Caco-2 (cell line): Measurements from ENCODE around the gene GSK3A. TPM values are rescaled to one million over a fixed set of nuclear protein-coding genes. Genes with fewer than 3 reads are reported as not detected.

ENCODE experiments used
- BruUV-seq: library from RNA; stranded (reverse); fragments of 400-500 nt; replicated peaks from 2 replicates; lab custom pipeline; 2021; lab: Mats Ljungman, UMichigan
- CTCF ChIA-PET: fragments of 300-600 bp; sonication (Branson Sonifier 250); formaldehyde crosslinking; loops from one replicate; lab custom pipeline; 2022; ENCODE audit warnings: antibody characterized with exemption; lab: Charles Lee
- POLR2A ChIA-PET: fragments of 300-600 bp; sonication (Branson Sonifier 250); formaldehyde crosslinking; loops from one replicate; lab custom pipeline; 2022; ENCODE audit warnings: antibody characterized with exemption; lab: Charles Lee
- DNase-seq, 2 experiments: peaks; one replicate each; pipeline versions ENCODE4 v3.0.0 to v3.0.0-alpha.2; 2020 to 2022
- H3K27me3 ChIP-seq: replicated peaks from 2 replicates; pipeline ENCODE4 v1.6.0; 2011; ENCODE audit warnings: low read length; ENCODE audit not compliant: control insufficient read depth, insufficient read depth
- H3K36me3 ChIP-seq: 2 replicates; pipeline ENCODE4 v1.5.1; 2011; ENCODE audit warnings: low read length; ENCODE audit not compliant: control insufficient read depth, insufficient read depth
- H3K4me1 ChIP-seq: fragments of 250-450 bp; sonication (Bioruptor Pico); 2 replicates; pipeline ENCODE4 v1.5.1; 2020; ENCODE audit warnings: mild to moderate bottlenecking
- H3K4me3 ChIP-seq: 2 replicates; pipeline ENCODE4 v1.5.1; 2011; ENCODE audit warnings: low read depth, mild to moderate bottlenecking, control low read depth, low read length
- H3K9me3 ChIP-seq: fragments of 250-450 bp; sonication (Bioruptor Pico); 2 replicates; pipeline ENCODE4 v1.5.1; 2020; ENCODE audit warnings: mild to moderate bottlenecking, moderate library complexity
- H3K27ac Mint-ChIP-seq: one replicate; pipeline ENCODE4 v1.8.0; 2022; ENCODE audit warnings: mixed read lengths; ENCODE audit not compliant: unreplicated experiment
- H3K27me3 Mint-ChIP-seq: one replicate; pipeline ENCODE4 v1.8.0; 2022; ENCODE audit warnings: mixed read lengths; ENCODE audit not compliant: insufficient read depth, unreplicated experiment
- H3K36me3 Mint-ChIP-seq: one replicate; pipeline ENCODE4 v1.8.0; 2022; ENCODE audit warnings: mild to moderate bottlenecking, mixed read lengths; ENCODE audit not compliant: insufficient read depth, unreplicated experiment
- H3K4me1 Mint-ChIP-seq: one replicate; pipeline ENCODE4 v1.8.0; 2022; ENCODE audit warnings: low read depth, mixed read lengths; ENCODE audit not compliant: unreplicated experiment
- H3K4me3 Mint-ChIP-seq: one replicate; pipeline ENCODE4 v1.8.0; 2022; ENCODE audit warnings: mild to moderate bottlenecking, moderate library complexity, mixed read lengths; ENCODE audit not compliant: unreplicated experiment
- H3K9me3 Mint-ChIP-seq: one replicate; pipeline ENCODE4 v1.8.0; 2022; ENCODE audit warnings: mixed read lengths; ENCODE audit not compliant: unreplicated experiment
- CTCF ChIP-seq, 2 experiments: fragments of 200-600 bp in 1 of 2; IDR thresholded peaks; 1 replicate in 1 of 2; 2 replicates in 1 of 2; pipeline versions ENCODE4 v1.5.1 to v1.8.0; 2011 to 2022; ENCODE audit warnings: antibody characterized with exemption in 1 of 2, control low read depth in 1 of 2, inconsistent platforms in 1 of 2, low read depth in 1 of 2, low read length in 1 of 2, mild to moderate bottlenecking in 1 of 2, moderate library complexity in 1 of 2; ENCODE audit not compliant: insufficient read depth in 1 of 2, severe bottlenecking in 1 of 2, unreplicated experiment in 1 of 2
- intact Hi-C: fragments of 100-400 bp; cut with micrococcal nuclease; formaldehyde crosslinking; loops from one replicate; pipeline ENCODE4 v1.10.0; 2022; ENCODE audit not compliant: unreplicated experiment
- total RNA-seq: library from RNA; stranded (reverse); gene quantifications from 2 replicates; pipeline ENCODE4 v1.2.3, GENCODE V29; 2022

Gene GSK3A
- total RNA-seq, 1 experiment from 2014 or later = 59.6 TPM

- Histone ChIP-seq H3K27me3 (no peaks in the 10 kb centered on the region), H3K4me1 (peaks cover 25% of the 10 kb centered on the region), H3K4me3 (peak overlapping the region; percentile 74), H3K36me3 (peaks cover 5% of the 10 kb centered on the region), H3K9me3 (no peaks in the 10 kb centered on the region)
- TF ChIP-seq CTCF (IDR thresholded peaks at IDR 0.05; ENCODE audit: insufficient read depth in 1 of 2, low read depth in 1 of 2, low read length in 1 of 2, severe bottlenecking in 1 of 2, unreplicated experiment in 1 of 2) = no peak
- peak in 1 of 2 experiments; percentile 84 for DNase-seq
- peak overlapping the region; percentile 89 for H3K27ac Mint-ChIP-seq
- H3K9me3 Mint-ChIP-seq = no peaks in the 10 kb centered on the region
- peaks cover 51% of the 10 kb centered on the region for H3K36me3 Mint-ChIP-seq
- H3K27me3 Mint-ChIP-seq = no peaks in the 10 kb centered on the region
- intact Hi-C loops = no loop called here
- H3K4me3 Mint-ChIP-seq = peak overlapping the region; percentile 87
- H3K4me1 Mint-ChIP-seq = peaks cover 21% of the 10 kb centered on the region
- TSS peak; percentile 48 for BruUV-seq
- ChIA-PET CTCF (no interaction called here), POLR2A (interaction anchor here (1.0 kb wide), 1 partner anchor 11 kb away, joined by 5 read pairs; no protein-coding TSS in a partner anchor)
Measured at GRCh38 chr19:42254089-42254849, 11.9 kb upstream of the GSK3A start.

GRCh38 chr19:42253245-42254088 lies 11.1 kb upstream of the GSK3A start:
- peaks cover 21% of the 10 kb centered on the region for H3K4me1 Mint-ChIP-seq
- no TSS peak for BruUV-seq
- no peaks in the 10 kb centered on the region for H3K27me3 ChIP-seq
- H3K27ac Mint-ChIP-seq = peak overlapping the region; percentile 89
- ChIA-PET POLR2A (interaction anchor here (1.0 kb wide), 1 partner anchor 11 kb away, joined by 5 read pairs; no protein-coding TSS in a partner anchor), CTCF (no interaction called here)
- peak overlapping the region; percentile 87 for H3K4me3 Mint-ChIP-seq
- H3K36me3 Mint-ChIP-seq = peaks cover 59% of the 10 kb centered on the region
- peak overlapping the region; percentile 74 for H3K4me3 ChIP-seq
- TF ChIP-seq CTCF (IDR thresholded peaks at IDR 0.05; ENCODE audit: insufficient read depth in 1 of 2, low read depth in 1 of 2, low read length in 1 of 2, severe bottlenecking in 1 of 2, unreplicated experiment in 1 of 2) = no peak
- no peaks in the 10 kb centered on the region for H3K27me3 Mint-ChIP-seq
- peaks cover 5% of the 10 kb centered on the region for H3K36me3 ChIP-seq
- H3K4me1 ChIP-seq = peaks cover 25% of the 10 kb centered on the region
- DNase-seq = peak; percentile 92 to 94
- H3K9me3 Mint-ChIP-seq = no peaks in the 10 kb centered on the region
- no peaks in the 10 kb centered on the region for H3K9me3 ChIP-seq
- intact Hi-C loops = loop anchor here (1.0 kb wide), 1 partner anchor 9 kb away; no protein-coding TSS in a partner anchor
